HUES6 (cell line): Measurements from ENCODE around the gene FNDC10.

ENCODE experiments used
- H3K27ac ChIP-seq: 2 replicates; pipeline ENCODE4 v1.7.0; 2013; ENCODE audit warnings: low read depth, mild to moderate bottlenecking, low read length, inconsistent platforms
- H3K27me3 ChIP-seq: 2 replicates; pipeline ENCODE4 v1.6.1; 2013; ENCODE audit warnings: low read length; ENCODE audit not compliant: control insufficient read depth, insufficient read depth
- H3K36me3 ChIP-seq: 2 replicates; pipeline ENCODE4 v1.6.1; 2013; ENCODE audit warnings: low read length; ENCODE audit not compliant: control insufficient read depth, insufficient read depth
- H3K4me1 ChIP-seq: 2 replicates; pipeline ENCODE4 v1.6.1; 2013; ENCODE audit warnings: low read length; ENCODE audit not compliant: control insufficient read depth, insufficient read depth
- H3K4me3 ChIP-seq: 2 replicates; pipeline ENCODE4 v1.5.1; 2013; ENCODE audit warnings: low read depth, low read length
- H3K9ac ChIP-seq: one replicate; pipeline ENCODE4 v1.6.1; 2013; ENCODE audit warnings: mild to moderate bottlenecking, low read length
- H3K9me3 ChIP-seq: 2 replicates; pipeline ENCODE4 v1.6.1; 2013; ENCODE audit warnings: low read depth, low read length; ENCODE audit not compliant: control insufficient read depth, insufficient read depth

FNDC10 gene

DNA sequence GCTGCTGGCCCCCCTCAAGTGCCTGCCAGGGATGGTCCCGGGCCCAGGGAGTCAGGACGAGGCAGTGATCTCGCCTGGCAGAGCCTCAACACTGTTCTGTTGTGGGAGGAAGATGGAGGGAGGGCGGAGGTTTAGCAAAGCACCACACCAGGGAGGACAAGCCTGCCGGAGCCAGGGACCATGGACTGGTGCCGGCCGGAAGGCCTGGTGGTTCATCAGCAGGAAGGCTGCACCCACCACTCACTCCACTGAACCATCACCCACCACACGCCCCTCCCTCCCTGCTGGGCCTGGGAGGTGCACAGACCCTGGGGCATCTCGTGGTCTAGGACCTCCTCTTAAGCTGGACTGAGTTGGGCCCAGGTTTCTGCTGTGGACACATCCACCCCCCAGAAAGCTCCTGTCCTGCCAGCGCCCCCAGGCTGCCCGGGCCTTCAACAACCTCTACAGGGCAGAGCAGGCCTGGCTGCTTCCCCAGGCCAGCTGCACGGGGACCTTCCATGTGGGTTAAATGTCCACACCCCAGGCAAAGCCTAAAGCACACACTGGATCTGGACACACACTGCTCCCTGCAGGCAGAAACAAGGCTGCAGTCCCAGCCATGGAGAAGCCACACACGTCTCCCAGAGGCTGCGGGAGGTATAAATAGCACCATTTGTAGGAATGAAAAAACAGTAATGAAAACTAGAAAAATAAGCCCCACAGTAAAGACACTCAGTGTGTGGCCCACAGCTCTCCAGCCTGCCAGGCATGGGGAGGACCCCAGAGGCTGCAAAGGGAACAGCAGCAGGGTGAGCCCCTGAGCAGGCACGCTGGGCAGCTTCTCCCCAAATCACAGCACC is 49.1 kb downstream of the FNDC10 start:
- H3K9me3 ChIP-seq, result no peaks in the 10 kb centered on the region
- no peaks in the 10 kb centered on the region for H3K4me1 ChIP-seq
- no peaks in the 10 kb centered on the region for H3K27me3 ChIP-seq
- H3K4me3 ChIP-seq, result no peak overlapping the region
- peaks cover 18% of the 10 kb centered on the region for H3K36me3 ChIP-seq
- H3K9ac ChIP-seq, result no peak overlapping the region
- H3K27ac ChIP-seq, result no peak overlapping the region

DNA sequence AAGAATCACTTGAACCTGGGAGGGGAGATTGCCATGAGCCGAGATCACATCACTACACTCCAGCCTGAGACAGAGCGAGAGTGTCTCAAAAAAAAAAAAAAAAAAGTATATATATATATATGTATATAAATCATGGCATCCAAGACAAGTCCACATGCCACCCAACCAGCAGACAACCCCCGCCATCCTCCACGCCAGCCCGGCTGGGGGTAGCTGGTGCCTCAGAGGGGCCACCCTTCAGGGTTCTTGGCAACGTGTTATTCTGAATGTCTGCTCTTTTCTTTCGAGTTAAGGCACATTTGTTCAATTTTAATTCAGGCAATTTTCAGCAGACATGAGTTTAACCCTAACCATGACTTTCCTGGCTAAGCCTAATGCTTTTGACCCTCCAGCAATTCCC is 49.8 kb downstream of the FNDC10 start:
- no peak overlapping the region for H3K4me3 ChIP-seq
- H3K27ac ChIP-seq, result no peak overlapping the region
- no peaks in the 10 kb centered on the region for H3K9me3 ChIP-seq
- no peaks in the 10 kb centered on the region for H3K4me1 ChIP-seq
- peaks cover 14% of the 10 kb centered on the region for H3K36me3 ChIP-seq
- H3K27me3 ChIP-seq, result no peaks in the 10 kb centered on the region
- H3K9ac ChIP-seq, result no peak overlapping the region

DNA sequence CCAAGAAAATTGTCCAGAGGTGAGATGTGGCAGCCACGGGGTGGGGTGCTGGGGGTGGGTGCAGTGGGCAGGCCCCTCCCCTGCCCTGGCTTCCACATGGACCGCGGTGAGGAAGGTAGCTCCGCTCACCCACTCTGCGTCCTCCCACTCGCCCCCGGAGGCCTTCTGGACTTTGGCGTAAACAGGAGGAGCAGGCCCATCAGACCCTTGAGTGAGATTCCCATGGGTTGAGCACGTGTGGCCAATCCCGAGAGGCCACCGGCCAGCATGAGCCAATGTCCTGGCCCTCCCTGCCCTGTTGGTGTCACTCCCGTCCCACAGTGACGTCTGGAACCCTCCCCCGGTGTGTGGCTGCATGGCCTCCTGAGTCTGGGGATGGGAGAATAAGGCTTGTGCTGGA is 51.3 kb downstream of the FNDC10 start:
- Histone ChIP-seq H3K27ac (no peak overlapping the region), H3K9me3 (no peaks in the 10 kb centered on the region), H3K4me3 (no peak overlapping the region), H3K4me1 (no peaks in the 10 kb centered on the region), H3K9ac (no peak overlapping the region), H3K36me3 (peaks cover 25% of the 10 kb centered on the region), H3K27me3 (no peaks in the 10 kb centered on the region)
